Bronchial epithelial cell (primary cell): ENCODE measurements around the gene DNAI2. TPM values are rescaled to one million over a fixed set of nuclear protein-coding genes. Genes with fewer than 3 reads are reported as not detected.
"Not testable (repeated sequence)": the region's sequence is repeated elsewhere in the genome, so short reads cannot be mapped to it uniquely, and the experiment has no call there.

Experiments used
- DNase-seq: peaks from one replicate; pipeline ENCODE4 v3.0.0-alpha.2; 2010; ENCODE audit warnings: low read depth
- FAIRE-seq: peaks from 2 replicates; lab custom pipeline; 2011; peaks lifted over from hg19 to GRCh38; lab: Jason Lieb, UNC
- H3K27me3 ChIP-seq: 2 replicates; pipeline ENCODE4 v1.5.1; 2011; ENCODE audit warnings: low read length; ENCODE audit not compliant: control insufficient read depth, insufficient read depth
- H3K36me3 ChIP-seq: 2 replicates; pipeline ENCODE4 v1.5.1; 2011; ENCODE audit warnings: low read length; ENCODE audit not compliant: control insufficient read depth, insufficient read depth
- H3K4me3 ChIP-seq: 2 replicates; pipeline ENCODE4 v1.5.1; 2011; ENCODE audit warnings: mild to moderate bottlenecking, low read depth, low read length, control low read depth
- total RNA-seq: library from RNA; depleted of rRNA; stranded (reverse); fragments of >200 nt; gene quantifications from 2 replicates; pipeline ENCODE4 v1.2.1, GENCODE V29; 2014
- TF ChIP-seq, protein P1 (sequence below): IDR thresholded peaks from 2 replicates; pipeline ENCODE4 v1.5.1; 2011; ENCODE audit warnings: mild to moderate bottlenecking, moderate library complexity, low read length, control low read depth, inconsistent platforms; ENCODE audit not compliant: insufficient read depth, severe bottlenecking

DNAI2 gene
- total RNA-seq, 1 donor from 2014 or later: not detected

DNA sequence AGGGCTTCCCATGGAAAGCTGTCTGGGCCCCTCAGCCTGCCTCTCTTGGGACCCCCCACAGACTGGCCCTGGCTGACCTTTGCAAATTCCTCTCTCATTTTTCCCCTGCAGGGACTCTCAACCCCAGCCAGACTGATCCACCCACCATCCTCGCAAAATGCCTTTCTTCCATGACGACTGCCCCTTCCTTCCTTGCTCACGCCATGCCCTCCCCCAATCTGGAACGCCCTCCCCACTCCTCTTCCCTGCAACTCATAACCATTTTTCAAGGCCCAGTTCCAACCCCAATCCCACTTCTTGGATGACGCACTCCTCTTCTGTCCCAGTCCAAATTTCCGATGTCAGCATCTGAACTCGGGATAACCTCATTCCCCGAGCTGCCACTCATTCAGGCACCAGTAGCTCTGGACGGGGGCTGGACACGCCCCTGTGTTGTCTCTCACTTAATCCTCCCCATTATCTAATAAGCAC lies 1.3 kb upstream of the DNAI2 start:
- no peak for FAIRE-seq

GRCh38 chr17:74274709-74275340 lies 791 bp downstream of the DNAI2 start:
- TF ChIP-seq, protein P1, sequence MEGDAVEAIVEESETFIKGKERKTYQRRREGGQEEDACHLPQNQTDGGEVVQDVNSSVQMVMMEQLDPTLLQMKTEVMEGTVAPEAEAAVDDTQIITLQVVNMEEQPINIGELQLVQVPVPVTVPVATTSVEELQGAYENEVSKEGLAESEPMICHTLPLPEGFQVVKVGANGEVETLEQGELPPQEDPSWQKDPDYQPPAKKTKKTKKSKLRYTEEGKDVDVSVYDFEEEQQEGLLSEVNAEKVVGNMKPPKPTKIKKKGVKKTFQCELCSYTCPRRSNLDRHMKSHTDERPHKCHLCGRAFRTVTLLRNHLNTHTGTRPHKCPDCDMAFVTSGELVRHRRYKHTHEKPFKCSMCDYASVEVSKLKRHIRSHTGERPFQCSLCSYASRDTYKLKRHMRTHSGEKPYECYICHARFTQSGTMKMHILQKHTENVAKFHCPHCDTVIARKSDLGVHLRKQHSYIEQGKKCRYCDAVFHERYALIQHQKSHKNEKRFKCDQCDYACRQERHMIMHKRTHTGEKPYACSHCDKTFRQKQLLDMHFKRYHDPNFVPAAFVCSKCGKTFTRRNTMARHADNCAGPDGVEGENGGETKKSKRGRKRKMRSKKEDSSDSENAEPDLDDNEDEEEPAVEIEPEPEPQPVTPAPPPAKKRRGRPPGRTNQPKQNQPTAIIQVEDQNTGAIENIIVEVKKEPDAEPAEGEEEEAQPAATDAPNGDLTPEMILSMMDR: no peak
- no peak for FAIRE-seq
- H3K36me3 ChIP-seq: no peaks in the 10 kb centered on the region
- peaks cover 15% of the 10 kb centered on the region for H3K27me3 ChIP-seq
- H3K4me3 ChIP-seq: no peak overlapping the region
- DNase-seq: no peak

More for the DNA sequence above, 1.3 kb upstream of the DNAI2 start:
- H3K36me3 ChIP-seq: no peaks in the 10 kb centered on the region
- TF ChIP-seq, protein P1: no peak
- peaks cover 22% of the 10 kb centered on the region for H3K27me3 ChIP-seq
- H3K4me3 ChIP-seq: no peak overlapping the region
- no peak for DNase-seq

DNA sequence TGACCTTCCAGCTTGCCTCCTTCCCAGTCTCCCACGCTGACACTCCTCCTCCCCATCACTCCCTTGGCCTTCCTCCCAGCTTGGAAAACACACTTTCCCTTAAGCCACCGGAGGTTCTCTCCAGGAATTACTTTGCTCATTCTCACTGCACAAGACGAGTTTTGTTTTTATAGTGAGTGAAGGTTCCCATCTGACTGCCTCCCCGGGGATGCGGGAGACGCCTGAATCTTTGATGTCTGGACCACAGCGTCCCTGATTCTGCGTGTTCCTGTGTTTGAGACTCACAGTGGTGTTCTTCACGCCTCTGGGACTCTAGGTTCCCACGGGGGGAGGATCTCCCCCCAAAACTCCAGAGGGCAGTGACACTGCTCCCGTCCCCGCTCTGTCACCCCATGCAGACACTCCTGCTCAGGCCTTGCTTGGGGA lies 2.0 kb downstream of the DNAI2 start:
- Histone ChIP-seq H3K4me3 (no peak overlapping the region), H3K36me3 (no peaks in the 10 kb centered on the region), H3K27me3 (peaks cover 15% of the 10 kb centered on the region)
- TF ChIP-seq, protein P1: no peak
- no peak for FAIRE-seq
- DNase-seq: no peak

DNA sequence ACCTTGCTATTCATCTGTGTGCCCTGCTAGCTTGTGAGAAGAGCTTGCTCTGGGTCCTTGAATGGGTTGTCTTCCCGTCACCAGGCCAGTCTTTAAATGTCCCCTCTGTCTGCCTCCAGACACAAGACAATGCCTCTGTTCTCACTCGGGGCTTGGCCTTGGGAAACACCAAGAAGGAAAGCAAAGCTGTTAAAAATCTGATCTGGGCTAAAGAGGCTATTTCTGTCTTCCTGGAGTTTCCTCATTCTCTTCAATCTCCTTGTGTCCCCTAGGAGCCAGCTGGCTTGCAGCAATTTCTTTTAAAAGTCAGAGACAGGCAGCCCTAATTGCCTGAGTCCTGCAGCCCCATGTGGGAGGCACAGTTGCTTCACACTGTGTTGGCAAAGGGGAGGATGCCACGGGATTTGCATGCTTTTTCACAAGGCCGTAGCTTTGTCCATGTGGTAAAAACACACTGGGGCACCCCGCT lies 2.5 kb downstream of the DNAI2 start:
- DNase-seq (no peak), FAIRE-seq (no peak)
- TF ChIP-seq, protein P1: no peak
- Histone ChIP-seq H3K36me3 (no peaks in the 10 kb centered on the region), H3K27me3 (peaks cover 15% of the 10 kb centered on the region), H3K4me3 (no peak overlapping the region)

DNA sequence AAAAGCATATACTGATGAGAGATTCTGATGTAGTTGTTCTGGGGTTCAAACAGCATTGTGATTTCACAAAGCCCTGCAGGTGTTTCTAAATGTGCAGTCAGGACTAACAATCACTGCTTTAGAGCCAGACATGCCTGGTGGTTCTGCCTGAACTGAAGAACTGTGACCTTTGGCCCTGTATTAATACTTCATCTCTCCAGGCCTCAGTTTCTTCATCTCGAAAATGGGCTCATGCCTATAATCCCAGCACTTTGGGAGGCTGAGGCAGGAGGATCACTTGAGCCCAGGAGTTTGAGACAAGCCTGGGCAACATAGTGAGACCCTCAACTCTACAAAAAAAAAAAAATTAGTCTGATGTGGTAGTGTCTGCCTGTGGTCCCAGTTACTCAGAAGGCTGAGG lies 3.9 kb downstream of the DNAI2 start:
- Histone ChIP-seq H3K27me3 (peaks cover 15% of the 10 kb centered on the region), H3K36me3 (no peaks in the 10 kb centered on the region), H3K4me3 (no peak overlapping the region)
- TF ChIP-seq, protein P1: no peak
- FAIRE-seq: no peak
- no peak for DNase-seq

DNA sequence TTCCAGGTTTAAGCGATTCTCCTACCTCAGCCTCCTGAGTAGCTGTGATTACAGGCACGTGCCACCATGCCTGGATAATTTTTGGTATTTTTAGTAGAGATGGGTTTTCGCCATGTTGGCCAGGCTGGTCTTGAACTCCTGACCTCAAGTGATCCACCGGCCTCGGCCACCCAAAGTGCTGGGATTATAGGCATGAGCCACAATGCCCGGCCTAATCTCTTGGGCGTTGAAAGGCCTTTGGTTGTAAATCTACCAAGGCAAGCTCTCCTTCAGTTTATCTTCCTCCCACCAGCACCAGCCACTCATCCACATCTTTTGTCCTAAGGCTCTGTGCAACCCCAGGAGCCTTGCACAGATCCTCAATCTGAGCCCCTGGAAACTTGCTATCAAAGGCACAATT lies 5.6 kb downstream of the DNAI2 start:
- H3K36me3 ChIP-seq, H3K4me3 ChIP-seq, DNase-seq, FAIRE-seq, H3K27me3 ChIP-seq: not testable (repeated sequence)
